ENCODE results near the gene GFPT2.

DNA sequence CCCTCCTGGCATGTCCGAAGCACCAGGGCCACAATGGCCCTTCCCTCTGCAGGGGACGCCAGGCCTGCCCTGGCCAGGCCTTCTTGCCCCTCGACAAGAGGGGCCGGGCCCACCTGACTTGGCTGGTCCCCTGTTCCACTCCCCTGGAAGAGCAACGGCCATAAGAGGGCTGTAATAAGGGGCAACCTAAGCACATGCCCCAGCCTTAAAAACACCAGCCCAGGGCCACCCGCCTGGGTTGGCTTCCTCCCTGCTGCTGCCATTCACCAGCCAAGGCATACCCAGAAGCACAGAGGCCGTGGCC is 8.5 kb downstream of the GFPT2 start:
- TF ChIP-seq EZH2 (IDR thresholded peaks at IDR 0.05; ENCODE audit: insufficient read depth, poor library complexity, severe bottlenecking): no peak
- TF ChIP-seq EZH2phosphoT487 (IDR thresholded peaks at IDR 0.05; ENCODE audit: insufficient read depth, low read depth): no peak
